MM.1S (cell line): Measurements from ENCODE around the gene MIEF1.

Experiments
- DNase-seq: peaks from one replicate; pipeline ENCODE4 v3.0.0-alpha.2; 2015
- H2AFZ ChIP-seq: fragments of 300-600 bp; sonication (generic); 2 replicates; pipeline ENCODE4 v1.6.0; 2016; ENCODE audit warnings: antibody characterized with exemption, low read length
- H3F3A ChIP-seq: fragments of 300-600 bp; sonication (generic); 2 replicates; pipeline ENCODE4 v1.6.1; 2016; ENCODE audit warnings: mild to moderate bottlenecking, antibody characterized with exemption, low read length, moderate library complexity, mixed read lengths; ENCODE audit not compliant: insufficient read depth
- H3K27ac ChIP-seq: fragments of 300-600 bp; sonication (generic); 2 replicates; pipeline ENCODE4 v1.5.1; 2016; ENCODE audit warnings: mild to moderate bottlenecking, low read length
- H3K27me3 ChIP-seq: fragments of 300-600 bp; sonication (generic); replicated peaks from 2 replicates; pipeline ENCODE4 v1.6.0; 2016; ENCODE audit warnings: low read length; ENCODE audit not compliant: insufficient read depth
- H3K36me3 ChIP-seq: fragments of 300-600 bp; sonication (generic); replicated peaks from 2 replicates; pipeline ENCODE4 v1.6.1; 2016; ENCODE audit warnings: mild to moderate bottlenecking, low read length, mixed read lengths; ENCODE audit not compliant: insufficient read depth
- H3K4me1 ChIP-seq: fragments of 300-600 bp; sonication (generic); 2 replicates; pipeline ENCODE4 v1.6.1; 2016; ENCODE audit warnings: low read length, mixed read lengths
- H3K4me2 ChIP-seq: fragments of 300-600 bp; sonication (generic); 2 replicates; pipeline ENCODE4 v1.6.0; 2016; ENCODE audit warnings: low read depth, low read length
- H3K4me3 ChIP-seq: fragments of 300-600 bp; sonication (generic); 2 replicates; pipeline ENCODE4 v1.5.1; 2016; ENCODE audit warnings: low read length, mixed read lengths
- H3K79me2 ChIP-seq: fragments of 300-600 bp; sonication (generic); 2 replicates; pipeline ENCODE4 v1.6.1; 2016; ENCODE audit warnings: mixed run types, low read length, mixed read lengths
- H3K9ac ChIP-seq: fragments of 300-600 bp; sonication (generic); 2 replicates; pipeline ENCODE4 v1.6.1; 2016; ENCODE audit warnings: low read length, mixed read lengths
- H3K9me2 ChIP-seq: fragments of 300-600 bp; sonication (generic); replicated peaks from 2 replicates; pipeline ENCODE4 v1.6.1; 2016; ENCODE audit warnings: mild to moderate bottlenecking, low read length, mixed read lengths; ENCODE audit not compliant: insufficient read depth
- H3K9me3 ChIP-seq: fragments of 300-600 bp; sonication (generic); replicated peaks from 2 replicates; pipeline ENCODE4 v1.6.1; 2016; ENCODE audit warnings: mild to moderate bottlenecking, low read length, mixed read lengths; ENCODE audit not compliant: insufficient read depth
- H4K20me1 ChIP-seq: fragments of 300-600 bp; sonication (generic); 2 replicates; pipeline ENCODE4 v1.6.1; 2016; ENCODE audit warnings: mild to moderate bottlenecking, low read length, moderate library complexity, mixed read lengths; ENCODE audit not compliant: insufficient read depth
- CTCF ChIP-seq: fragments of 300-600 bp; sonication (generic); IDR thresholded peaks from 2 replicates; pipeline ENCODE4 v1.5.1; 2016; ENCODE audit warnings: antibody characterized with exemption, low read length, mixed read lengths
- EZH2 ChIP-seq: fragments of 300-600 bp; sonication (generic); optimal IDR thresholded peaks from 2 replicates; pipeline ENCODE3; 2017; ENCODE audit warnings: low read depth, mild to moderate bottlenecking, antibody characterized with exemption, low read length, mixed read lengths
- EZH2phosphoT487 ChIP-seq: fragments of 300-600 bp; sonication (generic); IDR thresholded peaks from 2 replicates; pipeline ENCODE4 v1.6.1; 2018; ENCODE audit warnings: antibody characterized with exemption, low read length

MIEF1 gene

DNA sequence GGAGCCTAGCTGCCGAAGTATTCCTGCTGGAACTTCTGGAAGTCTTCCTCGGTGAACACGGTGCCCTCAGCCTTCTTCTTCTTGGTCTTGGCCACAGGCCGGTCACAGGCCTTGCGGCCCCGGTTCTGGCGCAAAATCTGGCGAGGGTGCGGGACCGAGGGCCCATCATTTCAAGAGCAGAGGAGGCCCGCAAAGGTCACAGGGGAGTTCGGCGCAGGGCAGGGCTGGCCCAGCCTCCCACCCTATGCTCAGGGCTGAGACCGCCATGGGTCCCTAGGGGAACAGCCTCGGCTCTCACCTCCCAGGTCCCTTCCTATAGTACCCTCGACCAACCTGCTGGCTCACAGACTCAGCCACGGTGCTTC lies 27.4 kb downstream of the MIEF1 start:
- H3F3A ChIP-seq = peaks cover 64% of the 10 kb centered on the region
- H3K4me1 ChIP-seq = peaks cover 43% of the 10 kb centered on the region
- no peaks in the 10 kb centered on the region for H3K9me3 ChIP-seq
- no peak overlapping the region for H3K9ac ChIP-seq
- DNase-seq = no peak
- H4K20me1 ChIP-seq = no peaks in the 10 kb centered on the region
- H2AFZ ChIP-seq = no peak overlapping the region
- peak overlapping the region; percentile 58 for H3K4me2 ChIP-seq
- H3K27ac ChIP-seq = peak overlapping the region; percentile 98; the same call in 1 of the 2 replicates
- H3K27me3 ChIP-seq = no peaks in the 10 kb centered on the region
- no peak overlapping the region for H3K4me3 ChIP-seq
- H3K36me3 ChIP-seq = no peaks in the 10 kb centered on the region
- peaks cover 51% of the 10 kb centered on the region for H3K79me2 ChIP-seq
- H3K9me2 ChIP-seq = no peaks in the 10 kb centered on the region
- no peak for TF ChIP-seq EZH2phosphoT487

- H3K36me3 ChIP-seq = no peaks in the 10 kb centered on the region
- H2AFZ ChIP-seq = no peak overlapping the region
- peaks cover 46% of the 10 kb centered on the region for H3K4me1 ChIP-seq
- no peaks in the 10 kb centered on the region for H3K9me2 ChIP-seq
- 0 out of 2 replicates have a peak overlapping the region, but pooled peaks have one; percentile 2 for H3K9ac ChIP-seq
- peaks cover 47% of the 10 kb centered on the region for H3K79me2 ChIP-seq
- peaks cover 57% of the 10 kb centered on the region for H3F3A ChIP-seq
- no peaks in the 10 kb centered on the region for H3K9me3 ChIP-seq
- no peaks in the 10 kb centered on the region for H4K20me1 ChIP-seq
- H3K27ac ChIP-seq = peak overlapping the region; percentile 98; the same call in 1 of the 2 replicates
- peak overlapping the region; percentile 58; the same call in 1 of the 2 replicates for H3K4me2 ChIP-seq
- H3K27me3 ChIP-seq = no peaks in the 10 kb centered on the region
- no peak for DNase-seq
- no peak overlapping the region for H3K4me3 ChIP-seq
- TF ChIP-seq EZH2 (no peak), CTCF (no peak), EZH2phosphoT487 (no peak)
These were observed 28.0 kb downstream of the MIEF1 start for GRCh38 chr22:39530116-39530515.

DNA sequence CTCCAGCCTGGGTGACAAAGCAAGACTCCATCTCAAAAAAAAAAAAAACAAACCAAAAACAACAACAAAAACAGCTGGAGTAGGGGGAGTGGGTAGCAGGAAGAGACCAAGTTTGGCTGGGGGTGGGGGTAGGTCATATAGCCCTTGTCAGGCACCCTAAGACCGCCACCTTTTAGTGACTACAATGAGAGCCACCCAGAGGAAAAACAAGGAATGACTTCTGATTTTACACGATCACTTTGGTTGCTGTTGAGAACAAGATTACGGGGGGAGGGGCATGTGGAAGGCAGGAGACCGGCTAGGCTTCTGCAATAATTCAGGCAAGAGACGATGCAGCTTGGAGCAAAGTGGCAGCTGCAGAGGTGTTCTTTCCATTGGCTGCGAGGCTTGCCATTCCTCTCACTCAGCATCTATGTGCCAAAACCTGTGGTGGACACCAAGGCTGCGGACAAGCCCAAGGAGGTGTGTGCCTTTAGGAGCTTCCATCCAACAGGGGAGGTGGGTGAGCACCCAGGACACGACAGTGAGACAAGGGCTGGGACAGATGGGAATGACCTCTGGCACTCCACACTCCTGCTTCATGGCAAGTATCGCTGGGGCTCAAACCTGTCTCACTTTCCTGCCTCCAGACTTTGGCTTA lies 28.7 kb downstream of the MIEF1 start:
- peak; percentile 60 for DNase-seq
- no peaks in the 10 kb centered on the region for H3K9me3 ChIP-seq
- no peaks in the 10 kb centered on the region for H3K36me3 ChIP-seq
- H3K79me2 ChIP-seq = peaks cover 40% of the 10 kb centered on the region
- no peaks in the 10 kb centered on the region for H4K20me1 ChIP-seq
- TF ChIP-seq CTCF (peak; percentile 34), EZH2 (no peak)
- H3K9me2 ChIP-seq = no peaks in the 10 kb centered on the region
- H3K4me3 ChIP-seq = peak overlapping the region; percentile 93; the same call in 1 of the 2 replicates
- H3K27ac ChIP-seq = no peak overlapping the region
- H3F3A ChIP-seq = peaks cover 50% of the 10 kb centered on the region
- H3K4me1 ChIP-seq = peaks cover 46% of the 10 kb centered on the region
- peak overlapping the region; percentile 96; the same call in 1 of the 2 replicates for H3K9ac ChIP-seq
- H2AFZ ChIP-seq = no peak overlapping the region
- H3K27me3 ChIP-seq = no peaks in the 10 kb centered on the region
- H3K4me2 ChIP-seq = peak overlapping the region; percentile 77; the same call in 1 of the 2 replicates
